Measurements from ENCODE around the gene CCL16.

Gene CCL16

DNA sequence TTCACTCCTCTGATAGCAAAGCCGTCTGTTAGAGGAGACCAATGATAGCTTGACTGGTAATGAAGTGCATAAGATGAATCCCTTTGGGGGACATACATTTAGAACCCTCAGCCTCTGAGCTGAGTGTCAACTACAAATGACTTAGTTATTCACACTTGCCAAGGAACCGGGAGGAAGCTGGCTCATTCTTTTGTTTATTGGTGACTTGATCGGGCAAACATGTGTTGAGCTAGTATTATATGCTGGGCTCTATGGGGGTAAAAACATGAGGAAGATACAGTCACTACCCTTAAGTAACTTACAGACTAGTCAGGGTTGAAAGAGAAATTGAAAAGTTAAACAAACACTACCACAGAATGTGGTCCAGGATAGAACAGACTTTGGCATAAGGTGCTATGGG is 3.0 kb downstream of the CCL16 start:
- Histone ChIP-seq H3K27ac (ENCODE audit: low read depth, low read length) (no peak overlapping the region), H3K4me1 (ENCODE audit: control insufficient read depth, insufficient read depth, low read length) (no peaks in the 10 kb centered on the region), H3K36me3 (ENCODE audit: control insufficient read depth, insufficient read depth, low read length) (no peaks in the 10 kb centered on the region), H3K27me3 (ENCODE audit: control insufficient read depth, insufficient read depth, low read length) (no peaks in the 10 kb centered on the region), H3K4me3 (ENCODE audit: low read length) (no peak overlapping the region), H3K9ac (ENCODE audit: low read length) (no peak overlapping the region)

DNA sequence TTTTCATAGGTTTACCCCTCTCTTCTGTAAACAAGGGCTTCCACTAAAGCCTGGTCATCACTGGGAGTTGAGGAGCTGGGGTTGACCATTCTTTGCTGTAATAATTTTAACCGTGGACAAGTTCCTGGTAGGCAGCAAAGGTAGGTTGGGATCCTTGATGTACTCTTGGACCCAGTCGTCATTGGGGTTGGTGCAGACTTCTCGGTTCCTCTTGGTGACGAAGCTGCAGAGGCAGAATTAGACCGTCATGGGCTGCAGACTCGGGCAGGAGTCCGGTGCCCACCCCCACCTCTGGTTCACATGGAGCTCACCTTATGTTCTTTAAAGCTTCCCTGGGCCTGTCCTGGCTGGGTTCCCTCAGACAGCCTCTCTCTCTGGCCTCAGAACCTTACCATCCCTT is 3.8 kb downstream of the CCL16 start:
- Histone ChIP-seq H3K9ac (ENCODE audit: low read length) (no peak overlapping the region), H3K27me3 (ENCODE audit: control insufficient read depth, insufficient read depth, low read length) (no peaks in the 10 kb centered on the region), H3K4me3 (ENCODE audit: low read length) (no peak overlapping the region), H3K36me3 (ENCODE audit: control insufficient read depth, insufficient read depth, low read length) (no peaks in the 10 kb centered on the region), H3K4me1 (ENCODE audit: control insufficient read depth, insufficient read depth, low read length) (no peaks in the 10 kb centered on the region), H3K27ac (ENCODE audit: low read depth, low read length) (no peak overlapping the region)

DNA sequence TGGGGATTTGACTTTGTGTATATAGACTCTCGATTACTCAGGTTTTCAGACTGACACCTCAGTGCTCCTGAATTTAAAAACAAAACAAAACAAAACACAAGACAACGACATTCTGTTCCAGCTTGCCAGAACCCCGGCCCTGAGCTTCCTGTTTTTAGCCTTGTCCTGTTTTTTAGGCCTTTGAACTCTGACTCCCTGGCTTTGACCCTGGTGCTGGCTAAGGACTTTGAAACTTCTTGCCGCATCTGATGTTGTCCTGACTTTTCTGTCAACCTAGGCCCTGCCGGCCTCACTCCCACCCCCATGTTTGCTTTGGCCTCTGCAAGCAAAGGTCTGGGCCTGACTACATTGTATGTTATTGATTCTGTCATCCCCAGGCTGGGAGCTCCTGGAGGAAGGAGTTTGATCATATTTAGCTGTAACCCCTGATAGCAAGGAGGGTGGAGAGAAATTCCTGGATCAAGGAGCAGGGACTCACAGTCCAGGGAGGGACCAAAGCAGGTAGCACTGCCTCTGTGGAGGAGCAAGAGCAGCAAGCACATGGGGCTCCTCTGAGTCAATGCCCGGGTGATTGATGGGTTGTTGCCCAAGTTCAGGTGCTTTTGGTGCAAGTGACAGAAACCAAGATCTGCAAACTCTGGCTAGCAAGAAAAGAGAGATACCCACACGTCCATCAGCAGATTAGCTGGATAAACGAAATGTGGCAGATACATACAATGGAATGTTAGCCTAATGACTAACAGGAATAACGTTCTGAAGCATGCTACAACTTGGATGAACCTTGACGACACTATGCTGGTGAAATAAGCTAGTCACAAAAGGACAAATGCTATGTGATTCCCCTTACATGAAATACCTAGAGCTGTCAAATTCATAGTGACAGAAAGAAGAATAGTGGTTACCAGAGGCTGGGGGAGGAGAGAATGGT is 7.7 kb downstream of the CCL16 start:
- Histone ChIP-seq H3K4me1 (ENCODE audit: control insufficient read depth, insufficient read depth, low read length) (no peaks in the 10 kb centered on the region), H3K36me3 (ENCODE audit: control insufficient read depth, insufficient read depth, low read length) (no peaks in the 10 kb centered on the region), H3K27me3 (ENCODE audit: control insufficient read depth, insufficient read depth, low read length) (no peaks in the 10 kb centered on the region), H3K27ac (ENCODE audit: low read depth, low read length) (no peak overlapping the region), H3K4me3 (ENCODE audit: low read length) (no peak overlapping the region), H3K9ac (ENCODE audit: low read length) (no peak overlapping the region)

DNA sequence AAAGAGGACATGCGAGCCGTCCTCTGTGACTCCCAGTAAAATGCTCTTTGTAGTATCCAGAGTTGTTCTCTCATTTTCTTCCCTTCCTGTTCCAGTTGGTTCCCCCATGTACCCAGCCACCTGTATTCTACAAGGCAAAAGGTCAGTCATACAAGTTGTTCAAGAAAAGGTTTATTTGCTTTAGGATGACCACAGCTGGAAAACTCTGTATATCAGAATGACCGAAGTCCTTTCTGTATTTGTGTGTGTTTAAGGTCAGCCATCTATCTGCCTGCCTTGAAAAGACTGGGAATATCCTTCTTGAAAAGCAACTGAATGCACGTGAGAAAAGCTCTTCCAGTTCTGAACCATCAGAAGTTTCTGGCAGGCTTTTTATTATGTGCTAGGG is 8.4 kb downstream of the CCL16 start:
- H3K4me3 ChIP-seq (ENCODE audit: low read length), result no peak overlapping the region
- no peaks in the 10 kb centered on the region for H3K27me3 ChIP-seq (ENCODE audit: control insufficient read depth, insufficient read depth, low read length)
- no peak overlapping the region for H3K27ac ChIP-seq (ENCODE audit: low read depth, low read length)
- no peaks in the 10 kb centered on the region for H3K36me3 ChIP-seq (ENCODE audit: control insufficient read depth, insufficient read depth, low read length)
- H3K9ac ChIP-seq (ENCODE audit: low read length), result no peak overlapping the region
- H3K4me1 ChIP-seq (ENCODE audit: control insufficient read depth, insufficient read depth, low read length), result no peaks in the 10 kb centered on the region

DNA sequence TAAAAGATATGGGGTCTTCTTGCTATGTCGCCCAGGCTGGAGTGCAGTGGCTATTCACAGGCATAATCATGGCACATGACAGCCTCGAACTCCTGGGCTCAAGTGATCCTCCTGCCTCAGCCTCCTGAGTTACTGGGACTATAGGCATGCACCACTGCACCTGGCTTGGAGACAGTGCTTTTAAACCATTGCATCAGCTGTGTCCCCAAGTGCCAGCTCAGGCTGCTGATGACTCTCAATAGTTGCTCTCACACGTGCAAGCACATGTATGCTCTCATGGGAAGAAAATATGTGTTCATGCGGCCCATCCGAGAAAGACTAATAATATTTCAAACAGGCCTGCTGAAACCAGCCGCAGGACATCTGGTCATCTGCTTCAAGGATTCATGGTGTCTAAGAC is 8.8 kb downstream of the CCL16 start:
- H3K4me3 ChIP-seq (ENCODE audit: low read length), result no peak overlapping the region
- H3K27ac ChIP-seq (ENCODE audit: low read depth, low read length), result no peak overlapping the region
- H3K27me3 ChIP-seq (ENCODE audit: control insufficient read depth, insufficient read depth, low read length), result no peaks in the 10 kb centered on the region
- no peak overlapping the region for H3K9ac ChIP-seq (ENCODE audit: low read length)
- H3K36me3 ChIP-seq (ENCODE audit: control insufficient read depth, insufficient read depth, low read length), result no peaks in the 10 kb centered on the region
- no peaks in the 10 kb centered on the region for H3K4me1 ChIP-seq (ENCODE audit: control insufficient read depth, insufficient read depth, low read length)

DNA sequence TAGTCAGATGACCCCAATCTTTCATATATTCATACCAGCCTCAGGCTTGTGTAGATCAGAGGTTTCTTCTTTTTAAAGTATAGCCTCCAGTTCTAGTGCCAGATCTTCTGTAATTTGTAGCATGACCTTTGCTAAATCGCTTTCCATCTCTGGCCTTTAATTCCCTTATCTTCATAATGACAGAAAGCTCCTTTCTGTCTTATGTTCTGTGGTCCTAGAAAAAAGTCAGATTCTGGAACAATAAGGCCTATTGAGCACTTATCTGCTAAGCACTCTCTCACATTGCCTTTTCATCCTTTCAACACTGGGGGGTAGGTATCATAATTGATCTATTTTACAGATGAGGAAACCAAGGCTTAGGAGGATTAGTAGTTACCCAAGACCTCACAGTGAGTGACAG is 9.2 kb downstream of the CCL16 start:
- Histone ChIP-seq H3K4me3 (ENCODE audit: low read length) (no peak overlapping the region), H3K36me3 (ENCODE audit: control insufficient read depth, insufficient read depth, low read length) (no peaks in the 10 kb centered on the region), H3K27me3 (ENCODE audit: control insufficient read depth, insufficient read depth, low read length) (no peaks in the 10 kb centered on the region), H3K9ac (ENCODE audit: low read length) (no peak overlapping the region), H3K4me1 (ENCODE audit: control insufficient read depth, insufficient read depth, low read length) (no peaks in the 10 kb centered on the region), H3K27ac (ENCODE audit: low read depth, low read length) (no peak overlapping the region)

DNA sequence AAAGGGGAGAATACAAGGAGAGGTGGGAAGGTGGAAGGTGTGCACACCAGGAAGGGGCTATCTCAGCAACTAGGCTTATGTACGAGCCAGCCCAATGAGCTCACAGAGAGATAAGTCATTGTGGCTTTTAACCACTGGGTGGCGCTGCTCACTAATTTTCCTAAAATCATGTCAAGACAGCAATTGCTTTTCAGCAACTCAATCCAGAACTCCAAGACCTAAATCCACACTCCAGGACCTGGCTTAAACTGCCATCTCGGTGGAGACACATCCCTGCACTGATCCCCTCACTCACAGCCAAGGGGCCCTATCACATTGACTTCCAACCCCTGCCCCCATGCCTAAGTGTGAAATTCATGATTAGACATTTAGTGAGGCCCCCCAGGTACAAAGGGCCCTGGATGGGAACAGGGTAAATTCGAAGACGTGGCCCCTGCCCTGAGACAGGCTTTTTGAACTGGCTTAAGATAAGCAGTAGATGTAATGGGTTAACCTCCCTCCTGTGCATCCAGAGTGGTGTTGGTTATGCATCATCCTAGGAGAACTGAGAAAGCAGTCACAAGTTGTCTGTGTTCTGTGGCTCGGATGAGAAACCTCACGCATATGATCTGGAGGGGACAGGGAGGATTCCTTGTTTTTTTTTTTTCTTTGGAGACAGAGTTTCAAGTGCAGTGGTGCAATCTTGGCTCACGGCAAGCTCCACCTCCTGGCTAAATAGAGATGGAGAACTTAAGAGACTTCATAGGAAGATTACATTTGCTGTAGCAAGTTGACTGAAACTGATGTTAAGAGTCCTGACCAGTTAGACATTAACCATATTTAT is 11.5 kb downstream of the CCL16 start:
- no peak overlapping the region for H3K27ac ChIP-seq (ENCODE audit: low read depth, low read length)
- H3K36me3 ChIP-seq (ENCODE audit: control insufficient read depth, insufficient read depth, low read length), result no peaks in the 10 kb centered on the region
- no peaks in the 10 kb centered on the region for H3K27me3 ChIP-seq (ENCODE audit: control insufficient read depth, insufficient read depth, low read length)
- no peak overlapping the region for H3K9ac ChIP-seq (ENCODE audit: low read length)
- no peak overlapping the region for H3K4me3 ChIP-seq (ENCODE audit: low read length)
- no peaks in the 10 kb centered on the region for H3K4me1 ChIP-seq (ENCODE audit: control insufficient read depth, insufficient read depth, low read length)

DNA sequence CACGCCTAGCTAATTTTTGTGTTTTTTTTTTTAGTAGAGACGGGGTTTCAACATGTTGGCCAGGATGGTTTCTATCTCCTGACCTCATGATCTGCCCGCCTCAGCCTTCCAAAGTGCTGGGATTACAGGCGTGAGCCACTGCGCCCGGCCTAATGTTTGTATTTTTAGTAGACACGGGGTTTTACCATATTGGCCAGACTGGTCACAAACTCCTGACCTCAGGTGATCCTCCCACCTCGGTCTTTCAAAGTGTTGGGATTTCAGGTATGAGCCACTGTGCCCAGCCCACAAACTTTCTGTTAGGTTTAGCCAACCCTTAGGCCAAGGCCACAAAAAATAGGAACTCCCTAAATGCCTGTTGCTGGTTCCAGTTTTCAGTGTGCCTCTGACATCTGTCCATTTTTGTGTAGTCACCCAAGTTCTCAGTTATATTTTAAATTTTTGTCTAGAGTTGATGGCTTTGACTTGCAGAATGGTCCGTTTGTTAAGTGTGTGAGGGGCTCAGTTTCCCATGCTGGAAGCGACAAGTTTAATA is 12.7 kb downstream of the CCL16 start:
- Histone ChIP-seq H3K27me3 (ENCODE audit: control insufficient read depth, insufficient read depth, low read length) (no peaks in the 10 kb centered on the region), H3K9ac (ENCODE audit: low read length) (no peak overlapping the region), H3K36me3 (ENCODE audit: control insufficient read depth, insufficient read depth, low read length) (no peaks in the 10 kb centered on the region), H3K27ac (ENCODE audit: low read depth, low read length) (no peak overlapping the region), H3K4me1 (ENCODE audit: control insufficient read depth, insufficient read depth, low read length) (no peaks in the 10 kb centered on the region), H3K4me3 (ENCODE audit: low read length) (no peak overlapping the region)

DNA sequence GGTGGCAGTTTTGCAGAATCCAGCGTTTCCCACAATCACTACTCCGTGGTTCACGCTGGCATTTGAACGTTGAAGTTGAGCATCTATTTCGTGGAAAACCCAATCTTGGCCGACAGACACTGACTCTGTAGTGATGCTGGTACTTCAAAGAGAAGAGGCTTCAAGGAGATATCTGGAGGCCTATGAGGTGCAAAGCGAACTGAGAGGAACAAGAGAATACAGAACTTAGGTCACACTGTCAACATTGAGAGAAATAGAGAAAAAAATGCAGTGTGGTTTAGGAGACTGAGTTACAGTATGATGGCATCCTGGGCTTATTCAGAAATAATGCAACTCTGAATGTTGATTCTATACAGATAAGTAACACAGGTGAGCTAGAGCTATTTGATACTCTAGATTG is 16.0 kb downstream of the CCL16 start:
- Histone ChIP-seq H3K4me1 (ENCODE audit: control insufficient read depth, insufficient read depth, low read length) (no peaks in the 10 kb centered on the region), H3K9ac (ENCODE audit: low read length) (no peak overlapping the region), H3K36me3 (ENCODE audit: control insufficient read depth, insufficient read depth, low read length) (no peaks in the 10 kb centered on the region), H3K27me3 (ENCODE audit: control insufficient read depth, insufficient read depth, low read length) (no peaks in the 10 kb centered on the region), H3K27ac (ENCODE audit: low read depth, low read length) (no peak overlapping the region), H3K4me3 (ENCODE audit: low read length) (no peak overlapping the region)

DNA sequence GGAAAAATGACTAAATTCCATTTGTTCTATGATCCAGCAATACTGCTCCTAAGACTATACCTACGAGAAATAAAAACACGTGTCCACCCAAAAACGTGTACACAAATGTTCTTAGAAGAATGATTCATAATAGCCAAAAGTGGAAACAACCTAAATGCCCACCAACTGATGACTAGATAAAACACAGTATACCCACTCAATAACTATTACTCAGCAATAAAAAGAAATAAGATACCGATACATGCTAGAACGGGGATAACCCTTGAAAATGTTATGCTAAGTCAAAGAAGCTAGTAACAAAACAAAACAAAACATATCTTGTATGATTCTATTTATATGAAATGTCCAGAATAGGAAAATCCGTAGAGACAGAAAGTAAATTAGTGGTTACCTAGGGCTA is 17.6 kb downstream of the CCL16 start:
- H3K36me3 ChIP-seq (ENCODE audit: control insufficient read depth, insufficient read depth, low read length), result no peaks in the 10 kb centered on the region
- H3K9ac ChIP-seq (ENCODE audit: low read length), result no peak overlapping the region
- no peak overlapping the region for H3K27ac ChIP-seq (ENCODE audit: low read depth, low read length)
- H3K4me3 ChIP-seq (ENCODE audit: low read length), result no peak overlapping the region
- H3K4me1 ChIP-seq (ENCODE audit: control insufficient read depth, insufficient read depth, low read length), result no peaks in the 10 kb centered on the region
- H3K27me3 ChIP-seq (ENCODE audit: control insufficient read depth, insufficient read depth, low read length), result no peaks in the 10 kb centered on the region

DNA sequence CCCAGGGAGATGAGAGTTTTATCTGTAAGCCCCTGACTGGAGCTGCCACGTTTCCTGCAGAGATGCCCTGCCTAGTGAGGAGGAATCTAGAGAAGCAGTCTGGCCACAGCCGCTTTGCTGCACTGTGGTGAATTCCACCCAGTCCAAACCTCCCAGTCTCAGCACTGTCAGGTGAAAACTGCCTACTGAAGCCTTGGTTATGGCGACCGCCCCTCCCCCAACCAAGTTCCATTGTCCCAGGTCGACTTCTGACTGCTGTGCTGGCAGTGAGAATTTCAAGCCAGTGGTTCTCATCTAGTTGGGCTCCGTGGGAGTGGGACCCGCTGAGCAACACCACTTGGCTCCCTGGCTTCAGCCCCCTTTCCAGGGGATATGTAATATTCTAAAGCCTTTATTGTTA is 27.6 kb downstream of the CCL16 start:
- H3K9ac ChIP-seq (ENCODE audit: low read length), result no peak overlapping the region
- no peak overlapping the region for H3K4me3 ChIP-seq (ENCODE audit: low read length)
- no peaks in the 10 kb centered on the region for H3K27me3 ChIP-seq (ENCODE audit: control insufficient read depth, insufficient read depth, low read length)
- H3K4me1 ChIP-seq (ENCODE audit: control insufficient read depth, insufficient read depth, low read length), result no peaks in the 10 kb centered on the region
- H3K36me3 ChIP-seq (ENCODE audit: control insufficient read depth, insufficient read depth, low read length), result no peaks in the 10 kb centered on the region
- H3K27ac ChIP-seq (ENCODE audit: low read depth, low read length), result no peak overlapping the region

DNA sequence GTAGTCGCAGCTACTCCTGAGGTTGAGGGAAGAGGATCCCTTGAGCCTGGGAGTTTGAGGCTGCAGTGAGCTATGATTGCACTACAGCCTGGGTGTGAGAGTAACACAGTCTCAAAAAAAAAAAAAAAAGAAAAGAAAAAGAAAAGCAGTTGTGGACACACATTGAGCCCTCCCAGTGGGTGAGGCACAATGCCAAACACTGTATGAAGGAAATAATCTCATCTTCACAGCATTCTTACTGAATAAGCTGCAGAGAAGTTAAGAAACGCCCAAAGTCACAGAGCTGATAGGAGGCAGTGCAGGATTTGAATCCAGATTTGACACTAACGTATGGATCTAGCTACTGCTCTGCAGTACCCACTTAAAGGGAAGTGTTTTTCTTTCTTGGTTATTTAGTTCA is 31.9 kb downstream of the CCL16 start:
- H3K27ac ChIP-seq (ENCODE audit: low read depth, low read length), result no peak overlapping the region
- H3K9ac ChIP-seq (ENCODE audit: low read length), result no peak overlapping the region
- no peaks in the 10 kb centered on the region for H3K27me3 ChIP-seq (ENCODE audit: control insufficient read depth, insufficient read depth, low read length)
- no peaks in the 10 kb centered on the region for H3K36me3 ChIP-seq (ENCODE audit: control insufficient read depth, insufficient read depth, low read length)
- no peaks in the 10 kb centered on the region for H3K4me1 ChIP-seq (ENCODE audit: control insufficient read depth, insufficient read depth, low read length)
- no peak overlapping the region for H3K4me3 ChIP-seq (ENCODE audit: low read length)

Data from rectal smooth muscle tissue (tissue), 1 donor.